ENCODE results near the gene AATF. TPM values are rescaled to one million over a fixed set of nuclear protein-coding genes. Genes with fewer than 3 reads are reported as not detected.

AATF gene
- total RNA-seq, 1 donor from 2014 or later: 54.5 TPM

DNA sequence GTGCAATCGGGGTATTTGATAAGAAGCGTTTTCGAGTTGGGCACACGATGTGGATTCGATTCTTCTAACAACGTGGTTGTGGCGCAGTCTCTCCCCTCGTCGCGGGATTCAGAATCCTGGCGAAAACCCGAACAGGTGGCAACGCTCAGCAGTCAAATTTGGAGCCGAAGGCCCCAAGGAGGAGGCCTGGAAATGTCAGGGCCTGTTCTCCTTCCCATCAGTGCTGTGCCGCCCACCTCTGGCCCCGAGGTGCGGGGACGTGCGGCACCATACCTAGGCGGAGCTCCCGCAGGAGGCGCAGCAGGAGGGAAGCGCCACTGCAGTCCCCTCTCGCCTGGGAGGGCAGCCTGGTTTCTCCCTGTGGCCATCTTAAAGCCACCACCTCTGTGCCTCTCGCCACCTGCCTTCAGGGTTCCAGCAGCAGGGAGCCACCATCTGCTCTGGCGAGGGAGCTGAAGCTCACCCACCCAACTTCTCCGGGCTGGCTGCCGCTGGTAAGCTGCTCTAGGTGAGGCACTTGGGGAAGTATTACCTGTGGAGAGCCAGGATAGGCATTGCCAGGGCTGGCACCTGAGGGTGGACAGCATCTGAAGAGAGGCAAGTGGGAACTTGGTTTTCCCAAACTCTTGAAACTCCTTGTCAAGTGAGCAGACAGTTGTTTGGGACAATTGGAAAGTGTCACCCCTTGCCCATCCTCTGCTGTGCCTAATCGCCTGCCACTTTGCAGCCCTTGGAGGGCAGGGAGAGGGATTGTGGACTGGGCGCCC lies 2.6 kb upstream of the AATF start:
- DNase-seq (ENCODE audit: low read depth): no peak
- H3K27me3 ChIP-seq (ENCODE audit: control insufficient read depth, insufficient read depth, low read length): peaks cover 2% of the 10 kb centered on the region
- TF ChIP-seq, protein P1, sequence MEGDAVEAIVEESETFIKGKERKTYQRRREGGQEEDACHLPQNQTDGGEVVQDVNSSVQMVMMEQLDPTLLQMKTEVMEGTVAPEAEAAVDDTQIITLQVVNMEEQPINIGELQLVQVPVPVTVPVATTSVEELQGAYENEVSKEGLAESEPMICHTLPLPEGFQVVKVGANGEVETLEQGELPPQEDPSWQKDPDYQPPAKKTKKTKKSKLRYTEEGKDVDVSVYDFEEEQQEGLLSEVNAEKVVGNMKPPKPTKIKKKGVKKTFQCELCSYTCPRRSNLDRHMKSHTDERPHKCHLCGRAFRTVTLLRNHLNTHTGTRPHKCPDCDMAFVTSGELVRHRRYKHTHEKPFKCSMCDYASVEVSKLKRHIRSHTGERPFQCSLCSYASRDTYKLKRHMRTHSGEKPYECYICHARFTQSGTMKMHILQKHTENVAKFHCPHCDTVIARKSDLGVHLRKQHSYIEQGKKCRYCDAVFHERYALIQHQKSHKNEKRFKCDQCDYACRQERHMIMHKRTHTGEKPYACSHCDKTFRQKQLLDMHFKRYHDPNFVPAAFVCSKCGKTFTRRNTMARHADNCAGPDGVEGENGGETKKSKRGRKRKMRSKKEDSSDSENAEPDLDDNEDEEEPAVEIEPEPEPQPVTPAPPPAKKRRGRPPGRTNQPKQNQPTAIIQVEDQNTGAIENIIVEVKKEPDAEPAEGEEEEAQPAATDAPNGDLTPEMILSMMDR (IDR thresholded peaks at IDR 0.05; ENCODE audit: insufficient read depth, low read length, poor library complexity, severe bottlenecking): no peak
- peaks cover 3% of the 10 kb centered on the region for H3K36me3 ChIP-seq (ENCODE audit: control insufficient read depth, insufficient read depth, low read length)
- H3K4me3 ChIP-seq (ENCODE audit: low read depth, low read length): no peak overlapping the region

DNA sequence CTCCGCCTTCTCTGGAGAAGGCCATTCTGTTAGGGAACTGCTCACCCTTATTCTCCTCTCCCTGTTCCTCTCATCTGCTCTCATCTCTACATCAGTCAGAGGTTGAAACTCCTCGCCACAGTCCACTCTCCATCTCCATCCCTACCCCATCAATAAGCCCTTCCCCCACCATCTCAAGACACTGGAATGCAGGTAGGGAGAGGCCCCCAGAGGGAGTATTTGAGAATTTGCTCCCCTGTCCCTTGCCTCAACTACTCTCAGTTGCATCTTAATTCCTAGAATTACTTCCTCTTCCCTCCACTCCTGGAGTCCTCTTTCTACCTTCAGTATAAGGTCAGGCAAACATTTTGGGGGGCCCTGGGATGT lies 2.0 kb upstream of the AATF start:
- TF ChIP-seq, protein P1 (IDR thresholded peaks at IDR 0.05; ENCODE audit: insufficient read depth, low read length, poor library complexity, severe bottlenecking): no peak
- H3K27me3 ChIP-seq (ENCODE audit: control insufficient read depth, insufficient read depth, low read length): peaks cover 2% of the 10 kb centered on the region
- DNase-seq (ENCODE audit: low read depth): no peak
- no peak overlapping the region for H3K4me3 ChIP-seq (ENCODE audit: low read depth, low read length)
- no peaks in the 10 kb centered on the region for H3K36me3 ChIP-seq (ENCODE audit: control insufficient read depth, insufficient read depth, low read length)

DNA sequence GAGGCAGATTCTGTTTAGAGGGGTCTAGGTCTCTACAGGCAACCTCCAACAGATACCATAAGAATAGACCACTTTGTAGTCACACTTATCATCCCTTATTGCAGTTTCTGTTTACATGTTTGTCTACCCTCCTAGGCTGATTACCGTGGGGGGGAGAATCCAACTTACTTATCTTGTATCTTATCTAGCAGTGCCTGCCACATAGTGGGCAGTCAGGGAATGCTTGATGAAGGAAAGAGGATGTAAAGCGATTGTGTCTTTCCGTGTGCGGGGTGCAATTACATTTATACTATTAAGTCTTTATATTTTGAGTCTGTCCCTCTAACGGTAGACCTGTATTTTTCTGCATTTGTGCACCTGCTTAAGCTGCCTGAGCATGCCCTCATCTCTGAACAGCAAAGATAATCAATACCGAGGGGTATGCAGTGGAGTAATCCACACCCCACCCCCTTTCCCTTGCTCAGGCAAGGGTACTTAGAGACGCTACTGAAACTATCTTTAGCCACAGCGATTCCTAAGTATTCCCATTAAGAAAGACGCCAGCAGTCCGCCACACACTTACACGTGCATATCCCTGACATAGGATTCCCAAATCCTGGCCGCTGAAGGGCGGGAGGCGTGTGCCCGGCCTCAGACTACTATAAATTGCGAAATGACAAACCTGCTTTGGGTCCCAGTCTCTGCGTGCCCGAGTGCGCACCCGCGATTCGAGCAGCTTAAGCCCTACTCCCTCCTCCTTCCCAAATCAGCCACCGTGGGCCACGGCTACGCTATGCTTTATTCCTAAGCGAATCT lies 635 bp upstream of the AATF start:
- Histone ChIP-seq H3K36me3 (ENCODE audit: control insufficient read depth, insufficient read depth, low read length) (no peaks in the 10 kb centered on the region), H3K4me3 (ENCODE audit: low read depth, low read length) (peak overlapping the region; percentile 85), H3K27me3 (ENCODE audit: control insufficient read depth, insufficient read depth, low read length) (peaks cover 2% of the 10 kb centered on the region)
- no peak for DNase-seq (ENCODE audit: low read depth)
- TF ChIP-seq, protein P1 (IDR thresholded peaks at IDR 0.05; ENCODE audit: insufficient read depth, low read length, poor library complexity, severe bottlenecking): no peak

DNA sequence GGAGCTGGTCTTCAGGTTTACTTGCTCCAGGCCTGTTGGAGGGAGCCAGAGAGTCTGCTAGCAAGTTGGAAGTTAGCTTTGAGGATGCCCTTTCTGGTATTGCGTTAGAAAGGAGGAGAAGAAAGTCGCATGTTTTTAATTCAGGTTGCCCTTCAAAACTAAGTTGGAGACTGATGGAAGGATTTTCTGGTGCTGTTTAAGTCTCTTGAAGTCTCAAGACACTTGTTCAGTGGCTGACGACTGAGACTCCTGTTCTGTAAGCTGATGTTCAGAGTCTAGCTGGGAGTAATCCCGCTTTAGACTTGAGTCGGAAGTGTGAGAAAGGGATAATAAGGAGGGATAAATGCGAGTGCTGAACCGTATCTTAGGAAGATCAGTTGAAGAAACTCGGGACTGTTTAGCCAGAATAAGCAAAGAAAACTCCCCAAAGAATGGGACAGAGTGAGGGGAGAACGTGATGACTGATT lies 740 bp downstream of the AATF start:
- no peak for DNase-seq (ENCODE audit: low read depth)
- H3K4me3 ChIP-seq (ENCODE audit: low read depth, low read length): peak overlapping the region; percentile 85
- peaks cover 2% of the 10 kb centered on the region for H3K27me3 ChIP-seq (ENCODE audit: control insufficient read depth, insufficient read depth, low read length)
- TF ChIP-seq, protein P1 (IDR thresholded peaks at IDR 0.05; ENCODE audit: insufficient read depth, low read length, poor library complexity, severe bottlenecking): no peak
- no peaks in the 10 kb centered on the region for H3K36me3 ChIP-seq (ENCODE audit: control insufficient read depth, insufficient read depth, low read length)

DNA sequence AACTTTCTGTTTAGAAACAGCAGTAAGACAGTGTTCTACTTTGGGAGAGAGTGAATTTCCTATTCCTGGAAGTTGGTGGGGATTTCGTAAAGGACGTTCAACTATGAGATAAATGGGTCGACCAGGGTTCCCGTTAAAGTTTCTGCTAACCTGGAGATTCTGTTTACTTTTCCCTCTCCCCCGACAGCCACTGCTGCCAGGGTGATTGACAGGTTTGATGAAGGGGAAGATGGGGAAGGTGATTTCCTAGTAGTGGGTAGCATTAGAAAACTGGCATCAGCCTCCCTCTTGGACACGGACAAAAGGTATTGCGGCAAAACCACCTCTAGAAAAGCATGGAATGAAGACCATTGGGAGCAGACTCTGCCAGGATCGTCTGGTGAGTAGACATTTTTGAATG lies 1.3 kb downstream of the AATF start:
- Histone ChIP-seq H3K4me3 (ENCODE audit: low read depth, low read length) (peak overlapping the region; percentile 85), H3K36me3 (ENCODE audit: control insufficient read depth, insufficient read depth, low read length) (no peaks in the 10 kb centered on the region), H3K27me3 (ENCODE audit: control insufficient read depth, insufficient read depth, low read length) (peaks cover 2% of the 10 kb centered on the region)
- no peak for DNase-seq (ENCODE audit: low read depth)
- TF ChIP-seq, protein P1 (IDR thresholded peaks at IDR 0.05; ENCODE audit: insufficient read depth, low read length, poor library complexity, severe bottlenecking): no peak
